NCI-H2107 treated with DMSO at 0.1 percent for 48 hours (cell line): Measurements from ENCODE around the gene FSCN2.
"Not testable (repeated sequence)": the region's sequence is repeated elsewhere in the genome, so short reads cannot be mapped to it uniquely, and the experiment has no call there.

ENCODE experiments used
- DNase-seq: peaks from one replicate; lab custom pipeline; 2025; ENCODE audit not compliant: unreplicated experiment; lab: John Stamatoyannopoulos, UW

Gene FSCN2

GRCh38 chr17:81526662-81527571 is 1.3 kb upstream of the FSCN2 start:
- no peak for DNase-seq

- no peak for DNase-seq
These were observed 140 bp downstream of the FSCN2 start for GRCh38 chr17:81528384-81528650.

- no peak for DNase-seq
These were observed 667 bp downstream of the FSCN2 start for GRCh38 chr17:81528651-81529436.

- no peak for DNase-seq
These were observed 1.2 kb downstream of the FSCN2 start for GRCh38 chr17:81529437-81529803.

GRCh38 chr17:81531013-81531412 is 2.8 kb downstream of the FSCN2 start:
- DNase-seq: not testable (repeated sequence)

GRCh38 chr17:81531998-81532404 is 3.8 kb downstream of the FSCN2 start:
- DNase-seq: not testable (repeated sequence)

- DNase-seq: no peak
These were observed 4.5 kb downstream of the FSCN2 start for GRCh38 chr17:81532490-81533287.

- no peak for DNase-seq
These were observed 5.4 kb downstream of the FSCN2 start for GRCh38 chr17:81533339-81534141.

GRCh38 chr17:81534157-81535006 is 6.2 kb downstream of the FSCN2 start:
- no peak for DNase-seq

- no peak for DNase-seq
These were observed 6.8 kb downstream of the FSCN2 start for GRCh38 chr17:81535007-81535328.

GRCh38 chr17:81535480-81536298 is 7.5 kb downstream of the FSCN2 start:
- DNase-seq: no peak

GRCh38 chr17:81536299-81537290 is 8.4 kb downstream of the FSCN2 start:
- no peak for DNase-seq

- peak; percentile 90 for DNase-seq
These were observed 9.2 kb downstream of the FSCN2 start for GRCh38 chr17:81537343-81537855.

GRCh38 chr17:81537856-81538555 is 9.8 kb downstream of the FSCN2 start:
- peak; percentile 90 for DNase-seq

GRCh38 chr17:81538651-81539570 is 10.7 kb downstream of the FSCN2 start:
- no peak for DNase-seq

- DNase-seq: no peak
These were observed 11.4 kb downstream of the FSCN2 start for GRCh38 chr17:81539571-81539900.
